HUDEP-2 (cell line): ENCODE measurements around the gene HLA-DQA2.
"Not testable (repeated sequence)": the region's sequence is repeated elsewhere in the genome, so short reads cannot be mapped to it uniquely, and the experiment has no call there.

Experiments
- DNase-seq, 76 experiments: peaks; one replicate each; lab custom pipeline; 2025; ENCODE audit not compliant: unreplicated experiment in 76 of 76; lab: John Stamatoyannopoulos, UW

The HLA-DQA2 gene

DNA sequence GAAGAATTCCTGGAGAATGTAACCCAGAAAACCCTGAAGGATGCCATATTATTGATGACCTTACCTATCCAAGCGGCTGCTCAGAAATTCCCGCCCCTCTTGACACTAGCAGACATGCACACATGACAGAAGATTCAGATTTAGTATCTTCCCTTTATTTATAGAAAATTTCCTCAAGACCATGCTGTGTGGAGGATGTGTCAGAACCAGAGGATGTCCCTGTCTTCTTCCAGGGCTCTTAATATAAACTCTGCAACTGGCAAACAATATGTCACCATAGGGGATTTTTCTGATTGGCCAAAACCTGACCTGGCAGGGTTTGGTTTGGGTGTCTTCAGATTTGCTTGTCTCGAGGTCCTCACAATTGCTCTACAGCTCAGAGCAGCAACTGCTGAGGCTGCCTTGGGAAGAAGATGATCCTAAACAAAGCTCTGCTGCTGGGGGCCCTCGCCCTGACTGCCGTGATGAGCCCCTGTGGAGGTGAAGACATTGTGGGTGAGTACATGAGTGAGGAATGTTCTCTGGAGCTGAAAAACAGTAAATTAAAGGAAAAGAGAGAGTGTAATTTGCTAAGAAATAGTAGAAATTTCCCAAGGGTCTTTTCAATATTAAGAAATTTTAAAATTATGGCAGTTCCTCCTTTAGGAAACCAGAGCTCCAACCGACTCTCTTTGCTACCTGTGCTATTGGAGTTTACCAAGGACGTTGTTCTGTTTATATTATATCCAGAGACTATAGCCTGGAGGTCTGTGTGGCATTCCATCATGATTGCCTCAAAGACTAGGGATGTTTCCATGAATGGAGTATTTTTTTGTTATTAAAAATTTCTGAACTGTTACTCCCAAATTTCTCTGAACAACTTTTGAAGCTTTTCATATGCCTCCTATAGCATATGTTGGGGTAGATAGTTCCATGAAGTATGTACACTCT lies at the start of gene HLA-DQA2:
Gene HLA-DQA2 (plus strand): TSS at position 361 of the 930 bp plus-strand sequence. CDS start 53 bp downstream, at position 414.
- no peak for DNase-seq

- DNase-seq = peak in 19 of 76 experiments; percentile 3 to 46 (median 11)
Measured at GRCh38 chr6:32692019-32692418, 49.2 kb upstream of the HLA-DQA2 start.

- DNase-seq = no peak
Measured at GRCh38 chr6:32697031-32697430, 44.2 kb upstream of the HLA-DQA2 start.

DNA sequence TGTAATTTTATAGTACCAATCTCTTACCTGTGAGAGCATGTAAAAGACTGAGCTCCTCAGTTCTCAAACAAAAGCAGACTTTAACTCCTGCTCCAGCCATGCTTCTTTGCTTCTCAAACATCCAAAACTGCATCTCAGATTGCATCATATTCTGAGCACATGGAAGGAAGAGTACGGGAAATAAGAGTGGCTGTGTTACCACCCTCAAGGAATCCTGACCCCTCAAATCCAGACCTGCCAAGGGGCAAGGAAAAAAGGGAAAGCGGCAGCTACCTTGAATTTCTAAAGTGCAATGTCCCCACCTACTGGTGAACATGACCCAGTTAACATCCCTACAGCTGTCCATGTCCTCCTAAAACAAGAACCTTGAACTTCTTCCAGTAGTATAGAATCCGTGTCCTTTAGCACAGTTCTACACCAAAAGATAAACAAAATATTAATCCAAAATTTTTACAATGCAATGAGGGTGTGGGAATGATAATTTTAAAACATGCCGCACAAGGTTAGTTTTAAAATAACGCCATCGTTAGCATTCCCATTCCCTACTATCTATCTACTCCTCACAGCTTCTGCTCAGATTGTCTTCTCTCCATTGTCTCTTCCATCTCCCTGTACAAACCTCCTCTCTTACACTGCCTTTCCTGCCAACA lies 40.7 kb upstream of the HLA-DQA2 start:
- peak in 24 of 76 experiments; percentile 3 to 48 (median 22) for DNase-seq

DNA sequence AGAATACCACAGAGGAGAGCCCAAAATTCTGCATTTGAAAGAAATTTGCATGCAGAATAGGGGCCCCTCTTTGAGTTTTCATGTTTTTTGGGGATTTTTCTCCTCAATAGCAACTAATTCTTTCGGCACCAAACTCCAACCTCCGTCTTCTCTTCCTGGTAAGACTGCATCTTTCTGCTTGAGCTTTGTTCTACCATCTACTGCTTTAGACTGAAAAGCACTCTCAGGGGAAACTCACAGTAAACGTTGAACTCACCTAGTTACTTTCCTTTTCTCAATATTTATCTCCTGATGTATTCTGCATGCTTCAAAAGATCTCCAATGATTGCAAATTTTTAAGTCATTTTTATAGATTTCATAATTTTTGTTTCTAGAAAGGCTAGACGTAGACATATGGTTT lies 37.8 kb upstream of the HLA-DQA2 start:
- DNase-seq = no peak

GRCh38 chr6:32705164-32705563 lies 36.0 kb upstream of the HLA-DQA2 start:
- not testable (repeated sequence) for DNase-seq

DNA sequence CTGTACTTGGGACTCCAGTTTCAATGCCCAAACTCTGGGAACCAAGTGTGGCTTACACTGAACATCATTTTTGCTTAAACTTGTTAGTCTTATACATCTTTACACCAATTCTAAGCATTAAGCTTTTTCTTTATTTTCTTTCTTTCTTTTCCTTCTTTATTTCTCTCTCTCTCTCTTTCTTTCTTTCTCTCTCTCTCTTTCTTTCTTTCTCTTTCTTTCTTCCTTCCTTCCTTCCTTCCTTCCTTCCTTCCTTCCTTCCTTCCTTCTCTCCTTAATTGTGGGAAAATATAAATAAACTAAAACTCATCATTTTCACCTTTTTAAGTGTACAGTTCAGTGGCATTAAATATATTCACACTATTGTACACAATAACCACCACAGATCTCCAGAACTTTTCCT lies 31.6 kb upstream of the HLA-DQA2 start:
- no peak for DNase-seq

DNA sequence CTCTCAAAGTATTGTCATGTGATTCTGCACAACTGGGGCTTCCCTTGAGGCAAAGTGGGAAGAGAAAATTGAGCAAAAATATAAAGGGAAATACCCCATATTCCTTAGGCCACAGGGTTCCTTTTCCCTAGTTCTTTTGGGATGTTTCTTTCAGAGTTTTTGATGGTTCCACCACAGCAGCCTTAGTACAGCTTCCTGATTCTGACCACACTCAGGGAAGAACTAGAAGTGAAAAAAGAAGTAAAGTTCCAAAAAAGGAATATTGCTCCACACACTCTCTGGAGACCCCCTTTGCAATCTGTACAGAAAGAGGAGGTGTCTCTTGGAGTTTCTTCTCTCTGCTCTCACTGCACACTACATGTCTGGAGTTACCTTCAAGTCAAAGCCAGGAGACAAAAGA lies 27.9 kb upstream of the HLA-DQA2 start:
- no peak for DNase-seq

DNA sequence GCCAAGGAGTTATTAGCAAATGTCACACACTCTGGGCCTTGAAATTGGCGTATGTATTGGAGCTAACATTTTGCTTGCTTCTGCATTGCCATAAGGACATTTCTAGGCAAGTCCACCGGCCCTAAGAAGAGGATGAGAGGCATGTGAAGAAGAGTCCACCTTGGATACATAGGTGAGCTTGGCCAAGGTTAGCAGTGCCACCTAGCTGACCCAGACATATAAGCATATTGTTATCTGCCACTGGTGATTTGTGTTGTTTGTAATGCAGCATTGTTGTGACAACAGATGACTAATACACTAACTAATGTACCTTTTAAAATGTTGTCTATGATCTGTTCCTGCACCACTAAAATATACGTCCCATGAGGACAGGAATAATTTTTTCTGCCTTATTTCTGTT lies 24.8 kb upstream of the HLA-DQA2 start:
- DNase-seq = no peak

GRCh38 chr6:32718879-32719278 lies 22.3 kb upstream of the HLA-DQA2 start:
- no peak for DNase-seq

- no peak for DNase-seq
Measured at GRCh38 chr6:32738126-32738525, 3.1 kb upstream of the HLA-DQA2 start.

DNA sequence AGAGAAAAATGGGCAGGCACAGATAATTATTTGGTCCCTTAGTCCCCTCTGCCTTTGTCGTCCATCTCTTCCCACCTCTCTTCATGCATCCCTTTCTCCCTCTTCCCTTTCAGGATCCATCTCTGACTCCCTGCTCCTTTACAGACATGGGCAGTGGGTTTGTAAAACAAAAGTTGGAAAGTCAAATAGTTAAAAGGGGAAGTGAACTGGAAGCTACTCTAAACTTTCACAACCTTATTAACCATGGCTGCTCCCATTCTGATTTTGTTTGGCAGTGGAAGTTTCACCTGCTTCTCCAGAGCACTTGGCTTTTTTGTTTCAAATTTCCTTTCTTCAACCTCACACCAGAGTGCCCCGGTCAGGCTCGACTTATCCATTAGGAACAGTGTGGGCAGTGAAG lies 1.2 kb downstream of the HLA-DQA2 start:
- DNase-seq = no peak

- DNase-seq = no peak
Measured at GRCh38 chr6:32744776-32745175, 3.6 kb downstream of the HLA-DQA2 start.

DNA sequence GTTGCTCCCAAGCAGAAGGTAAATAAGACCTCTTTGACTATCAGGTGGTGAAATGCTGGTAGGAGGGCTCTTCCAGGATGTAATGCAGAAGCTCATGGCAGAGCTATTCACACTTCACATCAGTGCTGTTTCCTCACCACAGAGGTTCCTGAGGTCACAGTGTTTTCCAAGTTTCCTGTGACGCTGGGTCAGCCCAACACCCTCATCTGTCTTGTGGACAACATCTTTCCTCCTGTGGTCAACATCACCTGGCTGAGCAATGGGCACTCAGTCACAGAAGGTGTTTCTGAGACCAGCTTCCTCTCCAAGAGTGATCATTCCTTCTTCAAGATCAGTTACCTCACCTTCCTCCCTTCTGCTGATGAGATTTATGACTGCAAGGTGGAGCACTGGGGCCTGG lies 4.5 kb downstream of the HLA-DQA2 start:
- not testable (repeated sequence) for DNase-seq

DNA sequence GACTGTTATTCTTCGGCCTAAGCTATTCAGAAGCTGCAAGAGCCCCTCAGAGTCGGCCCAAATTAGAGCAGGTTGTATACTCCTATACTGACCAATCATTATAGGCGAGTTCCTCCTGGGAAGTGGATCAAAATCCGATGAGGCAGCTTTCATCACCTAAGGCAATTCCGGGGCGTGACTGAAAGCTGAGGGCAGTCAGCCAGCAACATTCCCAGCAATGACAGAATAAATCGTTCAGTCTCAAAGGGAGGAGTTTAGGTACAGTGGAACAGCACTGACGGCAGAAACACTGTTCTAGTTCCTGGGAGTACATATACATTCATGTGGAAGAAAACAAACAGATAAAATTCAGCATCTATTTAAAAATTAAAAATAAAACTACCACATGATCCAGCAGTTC lies 11.4 kb downstream of the HLA-DQA2 start:
- DNase-seq = no peak

DNA sequence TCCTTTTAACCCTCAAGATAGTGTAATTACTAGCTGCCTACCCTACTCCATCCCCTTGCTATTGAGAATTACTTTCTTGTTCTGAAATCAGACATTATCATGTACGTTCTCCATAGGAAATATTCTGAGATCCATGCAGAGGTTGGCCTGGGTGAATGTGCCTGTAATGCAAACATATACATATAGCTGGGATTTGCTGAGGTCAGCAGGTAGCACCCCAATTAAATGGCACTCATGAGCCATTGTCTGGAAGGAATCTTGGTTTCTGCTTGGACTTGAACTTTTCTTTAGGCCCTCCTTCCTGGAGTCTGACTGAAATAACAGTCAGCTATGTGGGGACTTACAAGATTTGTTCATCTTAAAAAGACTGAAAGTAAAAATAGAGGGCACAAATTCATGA lies 18.5 kb downstream of the HLA-DQA2 start:
- no peak for DNase-seq

GRCh38 chr6:32761072-32761471 lies 19.9 kb downstream of the HLA-DQA2 start:
- no peak for DNase-seq

DNA sequence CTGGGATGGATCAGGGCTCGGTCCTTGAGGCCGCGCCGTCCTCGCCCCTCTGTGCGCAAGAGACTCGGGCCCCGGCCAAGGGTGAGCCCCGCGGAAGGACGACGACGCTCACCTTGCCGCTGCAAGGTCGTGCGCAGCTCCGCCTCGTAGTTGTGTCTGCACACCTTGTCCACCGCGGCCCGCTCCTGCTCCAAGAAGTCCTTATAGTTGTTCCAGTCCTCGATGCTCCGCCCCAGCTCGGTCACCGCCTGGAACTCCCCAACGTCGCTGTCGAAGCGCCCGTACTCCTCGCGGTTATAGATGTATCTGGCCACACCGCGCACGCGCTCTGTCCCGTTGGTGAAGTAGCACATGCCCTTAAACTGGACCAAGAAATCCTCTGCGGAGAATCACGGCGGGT lies 20.4 kb downstream of the HLA-DQA2 start:
- no peak for DNase-seq

DNA sequence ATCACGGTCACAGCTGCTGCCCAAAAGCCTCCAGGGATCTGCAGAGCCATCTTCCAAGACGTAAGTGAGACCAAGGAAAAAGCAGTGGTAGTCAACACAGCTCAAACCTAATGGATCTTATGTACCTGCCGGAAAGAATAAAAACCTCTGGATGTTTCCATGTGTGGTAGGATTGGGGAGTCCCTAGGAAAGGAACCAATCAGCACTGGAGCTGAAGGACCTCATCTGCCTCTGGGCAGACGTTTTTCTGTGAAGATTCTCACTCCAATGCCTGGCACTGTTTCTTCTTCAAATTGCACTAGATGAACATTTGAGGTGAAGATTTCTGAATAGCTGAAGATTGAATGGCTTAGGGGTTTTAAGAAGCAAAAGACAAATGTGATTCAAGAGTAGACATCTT lies 22.2 kb downstream of the HLA-DQA2 start, which contains the start of gene HLA-DQB2:
Gene HLA-DQB2 (minus strand): TSS at position 112 of the 400 bp plus-strand sequence. CDS start 62 bp downstream, at position 50.
- no peak for DNase-seq

DNA sequence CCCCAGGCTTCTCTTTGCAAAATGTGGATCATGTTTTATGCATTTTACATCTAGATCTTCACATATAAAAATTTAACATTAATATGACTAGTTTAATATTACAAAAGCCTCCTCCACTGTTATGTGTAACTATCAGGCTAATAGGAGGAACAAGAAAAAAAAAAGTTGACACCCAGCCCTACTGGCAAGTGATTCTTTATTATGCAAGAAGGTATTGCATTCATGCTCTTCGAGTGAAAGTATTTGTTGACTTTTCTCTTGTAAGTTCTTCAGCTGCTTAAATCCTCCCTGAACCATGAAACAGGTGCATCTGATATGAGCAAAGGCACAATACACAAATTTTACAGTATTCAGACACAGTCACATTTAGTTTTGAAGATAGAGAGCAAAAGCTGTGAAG lies 22.9 kb downstream of the HLA-DQA2 start:
- DNase-seq = no peak

DNA sequence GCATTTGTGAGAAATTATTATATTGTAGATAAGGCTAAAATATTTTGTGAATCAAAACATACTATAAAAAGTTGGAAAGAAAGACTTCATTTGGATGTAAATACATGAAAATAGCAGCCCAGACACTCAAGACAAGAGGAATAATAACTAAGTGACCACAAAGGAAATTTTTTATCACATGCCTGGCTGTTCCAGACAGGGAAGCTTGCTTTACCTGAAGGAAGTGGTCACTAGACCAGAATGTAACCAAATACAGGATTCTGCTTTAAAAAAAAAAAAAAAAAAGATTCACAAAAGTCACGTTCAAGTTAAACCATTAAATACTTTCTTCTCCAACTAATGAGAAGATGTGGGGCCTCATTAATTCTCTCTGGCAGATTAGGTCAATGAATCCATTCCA lies 31.5 kb downstream of the HLA-DQA2 start:
- DNase-seq = no peak

GRCh38 chr6:32774426-32774825 lies 33.2 kb downstream of the HLA-DQA2 start:
- no peak for DNase-seq
